SK-N-SH treated with all-trans-retinoic acid at 6 μM for 48 hours (cell line): Measurements from ENCODE around the gene SCFD2.

Experiments
- ATAC-seq: fragments of 200-7000 bp; cut with Tn5 transposase; 3 replicates; pipeline ENCODE4 v1.9.1; 2020; ENCODE audit warnings: mild to moderate bottlenecking, moderate library complexity
- ARNTL ChIP-seq: fragments of 450-650 bp; formaldehyde crosslinking; IDR thresholded peaks from 2 replicates; pipeline ENCODE4 v1.5.0; 2020; ENCODE audit warnings: low read depth, mild to moderate bottlenecking, moderate library complexity, borderline replicate concordance
- BACH2 ChIP-seq: fragments of 250-450 bp; sonication (Bioruptor Pico); IDR thresholded peaks from 2 replicates; pipeline ENCODE4 v1.9.0; 2021; ENCODE audit warnings: mild to moderate bottlenecking, borderline replicate concordance
- CSDC2 ChIP-seq: fragments of 250-450 bp; sonication (Bioruptor Pico); IDR thresholded peaks from 2 replicates; pipeline ENCODE4 v1.5.0; 2020; ENCODE audit warnings: mild to moderate bottlenecking, moderate library complexity
- CSRNP3 ChIP-seq: fragments of 250-450 bp; sonication (Bioruptor Pico); IDR thresholded peaks from 2 replicates; pipeline ENCODE4 v1.5.1; 2021; ENCODE audit warnings: mild to moderate bottlenecking, moderate library complexity
- ESRRG ChIP-seq: fragments of 250-450 bp; sonication (Bioruptor Pico); IDR thresholded peaks from 2 replicates; pipeline ENCODE4 v1.6.1; 2021; ENCODE audit warnings: mild to moderate bottlenecking
- GLIS3 ChIP-seq: fragments of 250-450 bp; sonication (Bioruptor Pico); IDR thresholded peaks from 2 replicates; pipeline ENCODE4 v1.5.0; 2020; ENCODE audit warnings: mild to moderate bottlenecking, moderate library complexity
- POU6F1 ChIP-seq: fragments of 250-450 bp; sonication (Bioruptor Pico); IDR thresholded peaks from 2 replicates; pipeline ENCODE4 v1.8.0; 2021; ENCODE audit warnings: low read depth, mild to moderate bottlenecking, moderate library complexity, borderline replicate concordance
- PPARA ChIP-seq: fragments of 250-450 bp; sonication (Bioruptor Pico); IDR thresholded peaks from 2 replicates; pipeline ENCODE4 v1.5.0; 2020; ENCODE audit warnings: mild to moderate bottlenecking, borderline replicate concordance
- RARB ChIP-seq: fragments of 250-450 bp; sonication (Bioruptor Pico); IDR thresholded peaks from 2 replicates; pipeline ENCODE4 v1.8.0; 2021; ENCODE audit warnings: mild to moderate bottlenecking, moderate library complexity
- TCF4 ChIP-seq: fragments of 250-450 bp; sonication (Bioruptor Pico); IDR thresholded peaks from 2 replicates; pipeline ENCODE4 v1.8.0; 2021; ENCODE audit warnings: mild to moderate bottlenecking, moderate library complexity, borderline replicate concordance
- TOX ChIP-seq: fragments of 250-450 bp; sonication (Bioruptor Pico); IDR thresholded peaks from 2 replicates; pipeline ENCODE4 v1.8.0; 2021; ENCODE audit warnings: mild to moderate bottlenecking, moderate library complexity, borderline replicate concordance
- ZC3H10 ChIP-seq: fragments of 250-450 bp; sonication (Bioruptor Pico); IDR thresholded peaks from 2 replicates; pipeline ENCODE4 v1.5.1; 2021; ENCODE audit warnings: mild to moderate bottlenecking, moderate library complexity
- ZFP3 ChIP-seq: fragments of 250-450 bp; sonication (Bioruptor Pico); IDR thresholded peaks from 2 replicates; pipeline ENCODE4 v1.5.0; 2020; ENCODE audit warnings: mild to moderate bottlenecking, moderate library complexity
- ZFP30 ChIP-seq: fragments of 450-650 bp; formaldehyde crosslinking; IDR thresholded peaks from 2 replicates; pipeline ENCODE4 v1.5.0; 2022; ENCODE audit warnings: mild to moderate bottlenecking, moderate library complexity
- ZNF70 ChIP-seq: fragments of 450-650 bp; formaldehyde crosslinking; IDR thresholded peaks from 2 replicates; pipeline ENCODE4 v1.5.0; 2020; ENCODE audit warnings: mild to moderate bottlenecking, moderate library complexity
- TF ChIP-seq, protein P1 (sequence below): fragments of 250-450 bp; sonication (Bioruptor Pico); IDR thresholded peaks from 2 replicates; pipeline ENCODE4 v1.5.1; 2020; ENCODE audit warnings: low read depth, mild to moderate bottlenecking, moderate library complexity
- TF ChIP-seq, protein P2 (sequence below): fragments of 250-450 bp; sonication (Bioruptor Pico); IDR thresholded peaks from 2 replicates; pipeline ENCODE4 v1.8.0; 2020; ENCODE audit warnings: mild to moderate bottlenecking, moderate library complexity, borderline replicate concordance

Gene SCFD2

GRCh38 chr4:52961666-52962412, 404.0 kb downstream of the SCFD2 start:
- ATAC-seq: no peak
- TF ChIP-seq TOX (no peak), ZC3H10 (CRISPR knock-in tag) (no peak), CSRNP3 (CRISPR knock-in tag) (no peak), BACH2 (no peak), POU6F1 (CRISPR knock-in tag) (no peak), PPARA (CRISPR knock-in tag) (no peak)

DNA sequence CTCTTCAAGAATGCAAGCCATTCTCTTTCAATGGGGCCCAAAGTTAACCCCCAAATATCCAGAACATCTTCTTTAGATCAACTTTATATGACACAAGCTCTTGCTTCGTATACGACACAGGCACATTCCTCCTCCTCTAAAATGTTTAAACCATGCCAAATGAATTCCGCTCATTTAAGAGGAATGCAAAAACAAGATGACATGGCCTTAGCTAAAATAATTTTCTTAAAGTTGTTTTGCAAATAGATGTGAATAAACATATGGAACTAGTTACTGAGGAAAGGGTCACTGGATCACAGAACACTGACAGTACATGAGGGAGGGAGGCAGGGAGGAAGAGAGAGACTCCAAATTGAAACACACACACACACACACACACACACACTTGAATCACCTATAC, 406.3 kb downstream of the SCFD2 start:
- TF ChIP-seq ESRRG: no peak
- ATAC-seq: peak; percentile 81

GRCh38 chr4:52957835-52958631, 407.8 kb downstream of the SCFD2 start:
- TF ChIP-seq PPARA (CRISPR knock-in tag): no peak
- TF ChIP-seq, protein P1, sequence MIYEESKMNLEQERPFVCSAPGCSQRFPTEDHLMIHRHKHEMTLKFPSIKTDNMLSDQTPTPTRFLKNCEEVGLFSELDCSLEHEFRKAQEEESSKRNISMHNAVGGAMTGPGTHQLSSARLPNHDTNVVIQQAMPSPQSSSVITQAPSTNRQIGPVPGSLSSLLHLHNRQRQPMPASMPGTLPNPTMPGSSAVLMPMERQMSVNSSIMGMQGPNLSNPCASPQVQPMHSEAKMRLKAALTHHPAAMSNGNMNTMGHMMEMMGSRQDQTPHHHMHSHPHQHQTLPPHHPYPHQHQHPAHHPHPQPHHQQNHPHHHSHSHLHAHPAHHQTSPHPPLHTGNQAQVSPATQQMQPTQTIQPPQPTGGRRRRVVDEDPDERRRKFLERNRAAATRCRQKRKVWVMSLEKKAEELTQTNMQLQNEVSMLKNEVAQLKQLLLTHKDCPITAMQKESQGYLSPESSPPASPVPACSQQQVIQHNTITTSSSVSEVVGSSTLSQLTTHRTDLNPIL (CRISPR knock-in tag): no peak
- TF ChIP-seq ZFP30 (CRISPR knock-in tag): no peak
- no peak for TF ChIP-seq POU6F1 (CRISPR knock-in tag)
- TF ChIP-seq, protein P2, sequence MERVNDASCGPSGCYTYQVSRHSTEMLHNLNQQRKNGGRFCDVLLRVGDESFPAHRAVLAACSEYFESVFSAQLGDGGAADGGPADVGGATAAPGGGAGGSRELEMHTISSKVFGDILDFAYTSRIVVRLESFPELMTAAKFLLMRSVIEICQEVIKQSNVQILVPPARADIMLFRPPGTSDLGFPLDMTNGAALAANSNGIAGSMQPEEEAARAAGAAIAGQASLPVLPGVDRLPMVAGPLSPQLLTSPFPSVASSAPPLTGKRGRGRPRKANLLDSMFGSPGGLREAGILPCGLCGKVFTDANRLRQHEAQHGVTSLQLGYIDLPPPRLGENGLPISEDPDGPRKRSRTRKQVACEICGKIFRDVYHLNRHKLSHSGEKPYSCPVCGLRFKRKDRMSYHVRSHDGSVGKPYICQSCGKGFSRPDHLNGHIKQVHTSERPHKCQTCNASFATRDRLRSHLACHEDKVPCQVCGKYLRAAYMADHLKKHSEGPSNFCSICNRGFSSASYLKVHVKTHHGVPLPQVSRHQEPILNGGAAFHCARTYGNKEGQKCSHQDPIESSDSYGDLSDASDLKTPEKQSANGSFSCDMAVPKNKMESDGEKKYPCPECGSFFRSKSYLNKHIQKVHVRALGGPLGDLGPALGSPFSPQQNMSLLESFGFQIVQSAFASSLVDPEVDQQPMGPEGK: no peak
- TF ChIP-seq RARB: no peak
- no peak for TF ChIP-seq TCF4 (CRISPR knock-in tag)

DNA sequence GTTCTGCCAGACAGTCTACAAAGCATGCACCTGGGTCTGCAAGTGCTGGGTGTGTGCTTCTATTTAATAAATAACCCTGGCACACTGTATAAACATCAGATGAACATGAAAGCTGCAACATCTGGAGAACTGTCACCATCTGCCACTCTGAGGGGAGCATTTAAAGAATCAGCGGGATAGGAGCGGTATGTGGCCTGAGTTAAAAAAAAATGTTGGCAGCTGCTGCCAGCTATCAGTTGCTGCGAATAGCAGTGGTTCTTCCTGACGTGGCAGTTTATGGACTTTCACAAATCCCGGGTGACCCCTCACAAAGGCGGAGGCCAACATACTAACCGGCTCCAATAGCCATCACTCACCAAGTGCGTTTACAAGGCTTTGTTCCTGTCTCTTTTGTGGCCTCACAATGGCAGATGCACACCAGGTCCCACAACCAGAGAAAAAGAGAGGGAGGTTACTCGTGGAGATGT, 408.6 kb downstream of the SCFD2 start:
- TF ChIP-seq ESRRG (no peak), PPARA (CRISPR knock-in tag) (no peak), ZFP30 (CRISPR knock-in tag) (no peak), ZNF70 (CRISPR knock-in tag) (no peak), ZFP3 (CRISPR knock-in tag) (no peak), ARNTL (CRISPR knock-in tag) (no peak), RARB (no peak), TOX (no peak), ZC3H10 (CRISPR knock-in tag) (no peak), GLIS3 (CRISPR knock-in tag) (no peak)
- no peak for ATAC-seq

More at GRCh38 chr4:52957835-52958631, 407.8 kb downstream of the SCFD2 start:
- ATAC-seq: no peak

- ATAC-seq: 0 out of 3 replicates have a peak, but pooled peaks have one; percentile 15
- no peak for TF ChIP-seq ZNF70 (CRISPR knock-in tag)
- no peak for TF ChIP-seq CSDC2 (CRISPR knock-in tag)
- TF ChIP-seq BACH2: no peak
- TF ChIP-seq, all 23 proteins: peak for 0
Observed at GRCh38 chr4:52956691-52957090, 409.2 kb downstream of the SCFD2 start.
